GM19397 (cell line): ENCODE results near the gene TRPV6.

ENCODE experiments used
- ATAC-seq: cut with Tn5 transposase; IDR thresholded peaks from one replicate; pipeline ENCODE4 v1.9.1; 2021; ENCODE audit warnings: mild to moderate bottlenecking, moderate library complexity; ENCODE audit not compliant: unreplicated experiment

The TRPV6 gene

DNA sequence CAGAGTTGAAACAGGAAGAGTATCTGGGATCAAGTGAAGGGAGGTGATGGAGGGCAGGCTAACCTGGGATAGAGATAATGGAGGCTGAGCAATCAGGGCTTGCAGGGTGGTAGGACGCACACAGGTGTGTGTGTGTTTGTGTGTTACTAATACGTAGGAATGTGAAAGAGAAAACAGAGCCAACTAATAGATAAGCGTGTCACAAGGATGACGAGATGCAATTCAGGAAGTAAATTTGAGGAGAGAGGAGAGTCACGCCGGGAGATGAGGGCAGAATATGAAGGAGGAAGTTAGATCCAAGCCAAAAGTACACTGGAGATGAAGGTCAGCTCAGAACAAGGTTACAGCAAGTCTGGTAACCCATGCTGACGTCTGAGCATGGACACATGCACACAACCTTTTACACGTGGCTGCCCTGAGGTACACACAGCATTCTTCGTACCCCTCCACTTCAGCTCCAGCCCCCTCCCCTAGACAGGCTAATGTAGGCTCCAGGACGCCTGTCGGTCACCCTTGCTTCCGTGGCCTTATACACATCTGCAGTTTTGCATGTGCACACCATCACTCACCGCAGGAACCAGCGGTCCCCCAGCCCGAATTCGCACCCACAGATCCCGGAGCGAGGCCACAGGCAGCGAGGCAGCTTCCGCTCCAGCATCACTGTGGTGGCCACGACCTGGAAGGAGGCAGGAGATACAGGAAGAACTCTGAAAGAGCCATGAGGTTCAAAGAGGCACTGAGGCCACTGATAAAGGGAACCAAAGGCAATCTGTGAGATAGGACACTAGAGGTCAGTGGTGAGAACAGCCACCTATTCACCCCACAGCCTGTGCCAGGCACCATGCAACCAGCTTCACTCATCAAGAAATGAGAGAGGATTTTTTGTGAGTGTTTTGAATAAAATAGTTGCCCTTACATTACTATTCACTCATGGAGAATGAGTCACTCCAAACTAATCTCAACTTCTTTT lies 23.7 kb upstream of the TRPV6 start:
- ATAC-seq = no peak

DNA sequence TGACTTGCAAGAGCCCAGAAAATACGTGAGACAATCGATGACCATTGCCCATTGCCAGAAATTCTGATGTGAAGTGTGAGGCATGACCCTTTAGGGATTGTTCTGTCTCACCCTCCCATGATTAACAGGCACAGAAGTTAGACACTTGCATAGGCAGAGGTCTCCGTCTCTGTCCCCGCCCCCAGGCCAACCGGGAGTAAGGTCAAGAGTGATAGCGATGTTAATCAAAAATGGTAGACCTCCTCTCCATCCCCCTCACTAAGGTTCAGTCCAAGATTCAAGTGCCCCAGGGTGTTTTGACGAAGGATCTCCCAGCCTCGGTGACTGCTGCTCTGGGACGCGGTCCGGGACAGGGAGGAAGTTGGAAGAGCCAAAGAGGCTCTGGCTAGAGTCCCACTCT lies 22.7 kb upstream of the TRPV6 start:
- ATAC-seq = no peak

DNA sequence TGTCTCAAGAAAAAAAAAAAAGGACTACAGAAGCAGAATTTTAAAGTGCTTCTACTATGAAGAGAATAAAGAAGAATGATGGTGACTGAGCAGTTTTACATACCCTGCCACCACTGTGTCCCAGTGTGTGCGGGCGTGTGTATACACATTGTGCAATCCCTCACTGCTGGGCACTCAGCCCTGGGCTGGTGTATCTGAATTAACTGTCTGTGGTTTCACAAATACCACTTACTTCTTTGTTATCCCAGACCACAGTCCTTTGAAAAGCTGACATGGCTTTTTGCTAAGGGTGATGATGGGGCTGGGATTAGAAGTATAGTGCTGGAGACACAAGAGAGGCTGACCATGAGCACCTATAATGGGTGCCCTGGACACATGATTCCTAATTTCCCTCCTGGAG lies 21.1 kb upstream of the TRPV6 start:
- ATAC-seq = no peak

DNA sequence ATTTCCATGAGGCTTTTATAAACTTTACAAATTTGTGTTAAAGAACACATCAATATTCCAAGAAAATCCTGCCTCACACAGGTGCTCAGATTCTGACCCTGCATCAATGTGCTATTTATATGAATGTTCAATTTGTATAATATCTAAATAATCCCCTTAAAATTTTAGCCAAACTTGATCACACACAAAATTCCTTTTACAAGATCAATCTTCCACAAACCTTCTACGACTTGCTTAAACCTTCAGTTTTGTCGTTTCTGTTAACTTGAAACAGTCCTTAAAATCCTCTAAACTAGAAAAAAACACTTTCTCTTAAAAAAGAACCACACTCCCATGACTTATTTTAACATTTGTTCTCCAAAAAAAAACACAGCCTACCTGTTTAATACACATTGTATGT lies 20.2 kb upstream of the TRPV6 start:
- ATAC-seq = no peak

DNA sequence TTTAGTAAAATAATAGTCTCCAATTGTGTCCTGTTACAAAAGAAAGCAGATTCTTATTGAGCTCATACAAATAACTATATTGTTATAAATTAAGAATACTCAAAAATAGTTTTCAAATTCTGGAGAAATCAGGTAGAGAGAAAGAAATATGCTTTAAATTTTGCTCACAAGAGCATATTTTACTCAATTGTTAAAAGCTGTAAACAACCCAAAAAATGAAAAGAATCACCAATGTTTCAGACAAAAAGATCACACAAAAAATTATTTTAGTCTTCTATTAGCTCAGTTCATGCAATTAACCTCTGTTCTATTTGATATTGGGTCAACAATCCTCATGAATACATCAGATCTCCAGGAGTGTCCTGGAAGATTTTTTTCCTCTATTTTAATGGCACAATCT lies 18.6 kb upstream of the TRPV6 start:
- ATAC-seq = no peak

DNA sequence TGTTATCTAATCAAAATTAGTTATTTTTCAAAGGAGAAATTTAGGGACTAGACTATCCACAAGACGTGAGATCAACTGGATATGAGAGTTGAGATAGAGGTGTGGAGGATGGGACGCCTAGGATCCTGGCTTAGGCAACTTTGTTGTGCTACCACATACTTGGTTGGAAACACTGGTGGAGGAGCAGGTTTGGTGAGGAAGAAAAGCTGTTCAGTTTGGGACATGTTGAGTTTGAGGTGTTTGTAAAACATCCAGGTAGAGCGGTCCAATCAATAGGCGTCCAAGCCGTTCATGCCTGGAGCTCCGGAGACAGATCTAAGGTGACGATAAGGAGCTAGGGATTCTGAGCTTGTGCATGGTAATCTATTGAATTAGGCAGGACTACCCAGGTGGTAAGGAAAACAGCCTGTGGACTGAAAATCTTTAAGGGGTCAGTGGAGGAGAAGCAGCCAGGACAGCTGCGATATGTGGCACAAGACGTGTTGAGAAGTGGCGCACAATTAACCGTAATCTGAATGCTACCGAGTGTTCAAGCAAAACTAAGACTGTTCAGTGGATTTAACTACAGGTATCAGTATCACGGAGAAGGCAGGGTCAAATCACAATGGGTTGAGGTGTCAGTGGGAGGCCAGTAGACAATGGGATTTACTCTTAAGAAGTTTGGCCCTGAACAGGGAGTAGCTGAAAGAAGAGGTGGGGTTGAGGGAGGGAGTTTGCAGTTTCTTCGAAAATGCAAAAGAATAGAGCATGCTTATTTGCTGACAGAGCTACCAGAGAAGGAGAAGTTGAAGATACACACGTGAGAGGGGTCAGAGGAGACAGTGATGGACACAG lies 16.1 kb upstream of the TRPV6 start:
- no peak for ATAC-seq

DNA sequence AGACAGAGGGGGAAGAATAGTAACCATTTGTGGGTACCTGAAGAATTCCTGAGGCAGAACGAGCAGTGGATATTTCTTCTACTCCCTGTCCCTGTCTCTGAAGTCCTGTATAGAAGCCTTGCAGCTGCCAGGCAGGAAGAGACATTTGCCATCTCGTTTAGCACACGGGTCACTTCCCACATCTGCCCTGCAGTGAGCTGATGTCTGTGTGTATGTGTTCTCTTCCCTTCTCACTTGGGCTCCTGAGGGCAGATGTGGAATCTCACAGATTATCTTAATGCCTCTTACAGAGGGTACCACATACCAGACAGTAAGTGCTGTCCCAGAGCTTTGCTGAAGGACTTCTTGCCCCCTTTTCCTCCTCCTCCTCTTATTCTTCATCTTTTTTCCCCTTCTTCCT lies 14.1 kb upstream of the TRPV6 start:
- ATAC-seq = no peak

DNA sequence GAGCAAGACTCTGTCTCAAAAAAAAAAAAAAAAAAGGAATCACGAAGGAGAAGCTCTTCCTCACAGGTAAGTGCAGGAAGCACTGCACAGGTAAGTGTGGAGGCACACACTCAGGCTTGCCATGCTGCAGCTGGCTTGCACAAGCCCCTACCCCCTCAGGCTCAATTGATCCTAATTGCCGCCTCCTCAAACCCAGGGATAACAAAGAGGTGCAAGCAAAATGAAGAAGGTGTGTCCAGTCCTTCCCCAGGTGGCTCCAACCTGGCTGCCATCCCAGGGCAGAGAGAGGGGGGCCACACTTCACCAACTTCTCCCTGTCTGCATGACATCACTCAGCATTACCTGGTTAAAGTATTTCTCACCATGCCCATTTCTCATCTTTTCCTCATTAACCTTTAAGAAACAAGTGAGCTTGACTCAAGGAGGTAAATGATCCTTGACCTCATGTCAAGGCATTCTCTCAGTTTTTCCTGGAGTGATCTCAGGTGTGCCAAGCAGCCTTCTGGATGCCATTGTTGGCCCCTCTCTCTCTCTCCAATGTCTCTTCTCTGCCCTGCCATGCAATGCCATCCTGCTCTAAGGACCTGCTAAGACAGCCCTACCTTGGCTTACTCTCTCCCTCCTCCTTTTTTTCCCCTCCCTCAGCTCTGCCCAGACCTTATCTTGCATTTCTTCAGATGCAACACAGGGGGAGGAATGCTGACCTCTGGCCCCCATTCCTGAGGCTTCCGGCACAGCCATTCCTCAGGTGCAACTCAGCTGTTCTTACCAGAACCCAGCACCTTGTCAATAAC lies 13.0 kb upstream of the TRPV6 start:
- no peak for ATAC-seq

DNA sequence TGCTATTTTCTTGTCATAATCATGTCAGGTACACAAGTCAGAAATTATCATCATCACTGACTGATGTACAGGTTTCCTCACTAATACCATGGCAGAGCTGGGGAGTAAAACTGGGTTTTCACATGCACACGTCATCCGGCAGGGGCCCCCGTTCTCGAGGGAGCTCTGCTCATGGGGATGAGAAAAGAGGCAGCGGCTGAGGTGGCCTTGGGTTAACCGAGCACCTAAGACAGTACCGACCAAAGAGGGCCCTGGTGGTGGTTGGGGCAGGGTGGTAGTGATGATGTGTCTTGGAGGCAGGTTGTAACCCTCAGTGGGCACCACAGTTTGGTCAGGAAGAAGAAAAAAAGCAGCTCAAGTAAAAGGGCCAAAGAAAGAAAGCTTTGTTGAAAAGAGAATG lies 12.1 kb upstream of the TRPV6 start:
- no peak for ATAC-seq

DNA sequence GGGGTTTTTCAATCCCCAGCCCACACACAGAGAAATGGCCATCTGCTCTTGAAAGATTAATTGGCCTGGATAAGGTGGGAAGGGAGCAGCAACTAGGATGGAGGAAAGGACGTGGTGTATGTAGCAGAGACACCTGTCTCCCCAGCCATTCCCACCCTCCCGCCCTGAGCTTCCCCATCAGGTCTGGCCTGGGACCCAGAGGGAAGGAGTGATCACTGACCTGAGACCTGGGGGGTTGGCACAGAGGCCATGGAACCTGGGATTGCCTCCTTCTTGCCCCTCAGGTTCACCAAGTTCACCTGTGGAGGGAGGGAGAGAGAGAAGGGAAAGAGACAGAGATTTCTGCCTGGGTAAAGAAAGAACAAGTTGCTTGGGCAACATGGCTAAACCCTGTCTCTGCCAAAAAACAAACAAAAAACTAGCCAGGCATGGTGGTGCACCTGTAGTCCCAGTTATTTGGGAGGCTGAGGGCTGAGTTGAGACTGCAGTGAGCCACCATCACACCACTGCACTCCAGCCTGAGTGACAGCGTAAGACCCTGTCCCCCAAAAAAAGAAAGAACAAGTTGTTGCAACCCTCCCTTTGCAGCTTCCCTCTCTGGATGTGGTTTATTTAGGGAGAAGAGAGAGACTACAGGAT lies 11.3 kb upstream of the TRPV6 start:
- ATAC-seq = no peak

DNA sequence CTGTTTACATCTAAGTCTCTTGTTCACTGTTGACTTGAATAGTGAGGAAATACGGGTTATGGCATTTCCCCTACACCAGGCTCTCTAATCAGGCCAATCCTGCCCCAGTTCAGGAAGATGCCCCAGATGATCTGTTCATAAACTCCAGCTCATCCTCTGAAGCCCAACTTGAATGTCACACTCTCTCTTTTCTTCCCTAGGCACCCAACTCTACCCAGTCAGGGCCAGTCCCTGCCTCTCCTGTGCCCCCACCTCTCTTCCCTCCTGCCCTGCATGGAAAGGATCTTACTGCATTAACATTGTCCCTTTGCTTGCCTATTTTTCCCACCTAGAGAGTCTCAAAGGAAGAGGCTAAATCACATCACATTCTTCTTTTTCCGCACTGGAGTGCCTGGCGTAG lies 10.6 kb upstream of the TRPV6 start:
- no peak for ATAC-seq

DNA sequence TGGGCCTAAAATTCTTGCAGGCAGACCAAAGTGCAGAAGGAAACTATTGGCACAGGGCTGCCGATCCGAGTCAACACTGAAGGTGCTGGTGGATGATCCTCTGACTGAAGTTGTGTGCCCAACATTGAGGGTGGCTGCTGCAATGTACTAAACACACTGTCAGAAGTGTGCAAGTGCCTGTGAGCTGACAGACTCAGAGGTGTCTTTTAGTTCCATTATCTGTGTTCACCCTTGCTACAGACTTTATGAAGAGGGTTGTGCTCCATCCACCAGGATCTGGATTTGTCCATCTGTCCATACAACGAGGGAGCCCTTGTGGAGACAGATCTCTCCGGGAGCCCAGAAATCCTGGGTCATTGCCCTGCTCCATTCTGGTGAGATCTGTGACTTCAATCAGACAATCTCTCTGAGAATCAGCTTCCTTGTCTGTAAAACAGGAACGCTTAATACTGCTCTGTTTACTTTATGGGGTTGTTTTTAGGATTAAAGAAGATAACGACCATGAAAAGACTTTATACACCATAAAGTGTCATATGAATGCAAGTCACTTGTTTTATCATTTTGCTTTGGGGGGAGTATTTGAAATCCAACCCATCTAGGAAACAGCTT lies 9.5 kb upstream of the TRPV6 start:
- no peak for ATAC-seq

DNA sequence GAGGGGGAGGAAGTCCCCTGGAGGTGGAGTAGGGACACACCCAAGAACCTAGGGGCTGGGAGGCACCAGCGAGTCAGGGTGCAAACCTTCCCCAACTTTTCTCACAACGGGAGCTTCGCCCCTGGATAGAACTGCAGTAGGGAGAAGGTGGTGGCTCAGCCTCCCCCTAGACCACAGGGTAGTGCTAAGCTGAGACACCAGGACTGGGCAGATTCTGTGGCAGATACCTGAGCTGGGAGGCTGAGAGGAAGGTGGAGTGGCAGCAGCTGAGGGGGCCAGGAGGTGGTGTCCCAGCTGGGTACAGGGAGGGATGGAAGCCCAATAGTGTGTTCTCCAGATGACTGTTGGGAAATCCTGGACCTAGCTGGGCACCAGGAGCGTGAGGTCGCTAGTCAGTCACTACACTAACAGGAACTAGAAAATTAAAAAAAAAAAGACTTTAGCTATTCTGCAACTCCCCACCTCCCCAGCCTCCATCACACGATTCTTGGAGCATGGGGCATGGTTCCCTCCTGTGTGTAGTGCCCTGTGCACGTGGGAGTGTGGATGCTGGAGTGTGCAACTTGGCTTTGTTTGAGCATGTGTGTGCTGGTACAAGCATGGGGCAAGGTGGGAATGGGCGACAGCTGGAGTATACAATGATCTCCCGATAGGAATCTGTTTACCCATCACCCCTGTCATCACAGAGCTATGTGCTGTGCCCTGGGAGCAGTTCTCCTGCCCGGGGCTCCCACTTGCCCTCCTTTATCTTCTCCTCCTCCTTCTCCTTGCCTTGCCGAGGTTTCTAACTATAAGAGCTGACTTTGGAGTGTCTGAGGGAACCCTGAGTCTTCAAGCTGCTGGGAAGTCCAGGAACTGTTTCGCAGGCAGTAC lies 8.8 kb upstream of the TRPV6 start:
- no peak for ATAC-seq

DNA sequence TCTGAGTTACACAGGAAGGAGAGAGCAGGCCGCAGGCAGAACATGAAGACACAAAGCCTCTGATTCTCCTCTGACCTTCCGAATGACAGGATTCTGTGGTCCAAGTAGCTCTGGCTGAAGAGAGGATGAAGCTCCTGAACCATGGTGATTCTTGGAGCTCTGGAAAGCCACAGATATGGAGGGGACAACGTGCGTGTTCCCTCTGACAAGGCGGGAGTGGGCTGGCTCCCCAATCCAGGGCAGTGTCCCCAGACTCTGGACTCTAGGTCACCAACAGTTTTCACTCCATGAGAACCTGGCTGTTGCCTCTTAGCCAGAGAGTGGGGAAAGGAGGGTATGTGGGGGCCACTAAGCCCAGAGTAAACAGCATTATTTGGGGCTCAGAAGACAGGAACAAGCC lies 7.4 kb upstream of the TRPV6 start:
- no peak for ATAC-seq

DNA sequence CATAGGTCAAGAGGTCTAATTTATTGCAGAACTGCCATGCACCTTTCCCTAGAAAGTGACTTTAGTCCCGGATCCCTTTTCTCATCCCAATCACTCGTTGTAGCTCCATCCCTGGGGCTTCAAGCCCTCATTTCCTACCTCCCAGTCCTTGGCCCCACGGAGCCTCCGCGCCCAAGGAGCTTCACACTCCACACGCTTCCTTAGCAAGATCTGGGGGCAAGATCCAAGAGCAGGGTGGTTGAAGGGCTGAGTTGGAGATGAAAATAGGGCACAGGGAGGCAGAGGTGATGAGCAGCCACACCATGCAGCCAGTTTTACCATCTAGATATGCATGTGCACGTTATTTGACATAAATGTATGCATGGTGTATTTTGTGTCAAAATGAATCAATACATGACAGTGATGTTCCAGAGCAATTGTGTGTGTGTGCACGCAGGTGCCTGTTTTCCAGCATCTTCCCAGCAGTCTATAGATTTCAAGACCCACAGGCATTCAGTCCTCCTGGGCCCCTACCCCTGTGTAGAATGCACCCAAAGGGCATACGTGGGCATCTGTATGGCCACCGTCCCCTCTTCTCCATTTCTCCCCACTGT lies 6.0 kb upstream of the TRPV6 start:
- no peak for ATAC-seq

DNA sequence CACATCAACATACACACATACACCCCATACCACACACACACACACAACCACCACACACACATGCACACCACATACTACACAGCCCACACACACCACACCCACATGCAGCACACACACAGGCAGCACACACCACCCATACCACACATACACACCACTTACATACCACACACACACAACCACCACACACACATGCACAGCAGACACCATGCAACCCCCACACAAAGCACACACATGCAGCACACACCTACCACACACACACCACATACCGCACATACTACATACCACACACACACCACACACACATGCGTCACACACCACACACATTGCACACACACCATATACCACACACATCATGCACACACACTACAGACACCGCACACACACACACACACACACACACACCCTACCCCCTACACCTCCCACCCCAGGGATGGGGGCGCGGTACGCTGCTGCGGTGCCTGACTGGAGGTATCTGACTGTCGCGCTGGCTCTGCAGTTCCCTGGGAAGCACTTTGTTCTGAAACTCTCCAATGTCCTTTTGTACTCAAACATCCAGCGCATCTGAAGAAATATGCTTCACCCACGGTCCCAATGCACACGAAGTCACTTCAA lies 5.4 kb upstream of the TRPV6 start:
- no peak for ATAC-seq

DNA sequence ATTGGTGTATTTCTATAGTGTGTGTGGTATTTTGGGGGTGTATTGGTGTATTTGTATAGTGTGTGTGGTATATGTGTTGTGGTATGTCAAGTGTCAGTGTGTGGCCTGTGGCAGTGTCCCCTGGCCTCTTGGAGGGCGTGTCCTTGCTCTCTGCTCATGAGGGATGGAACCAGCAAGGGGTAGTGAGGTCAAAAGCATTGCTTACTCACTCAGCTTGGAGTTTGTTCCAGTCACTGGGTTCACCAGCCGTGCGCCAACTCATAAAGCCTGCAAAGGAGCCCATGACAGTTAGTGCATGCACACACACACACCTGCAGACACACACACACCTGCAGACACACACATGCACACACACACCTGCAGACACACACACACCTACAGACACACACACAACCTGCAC lies 4.3 kb upstream of the TRPV6 start:
- no peak for ATAC-seq

DNA sequence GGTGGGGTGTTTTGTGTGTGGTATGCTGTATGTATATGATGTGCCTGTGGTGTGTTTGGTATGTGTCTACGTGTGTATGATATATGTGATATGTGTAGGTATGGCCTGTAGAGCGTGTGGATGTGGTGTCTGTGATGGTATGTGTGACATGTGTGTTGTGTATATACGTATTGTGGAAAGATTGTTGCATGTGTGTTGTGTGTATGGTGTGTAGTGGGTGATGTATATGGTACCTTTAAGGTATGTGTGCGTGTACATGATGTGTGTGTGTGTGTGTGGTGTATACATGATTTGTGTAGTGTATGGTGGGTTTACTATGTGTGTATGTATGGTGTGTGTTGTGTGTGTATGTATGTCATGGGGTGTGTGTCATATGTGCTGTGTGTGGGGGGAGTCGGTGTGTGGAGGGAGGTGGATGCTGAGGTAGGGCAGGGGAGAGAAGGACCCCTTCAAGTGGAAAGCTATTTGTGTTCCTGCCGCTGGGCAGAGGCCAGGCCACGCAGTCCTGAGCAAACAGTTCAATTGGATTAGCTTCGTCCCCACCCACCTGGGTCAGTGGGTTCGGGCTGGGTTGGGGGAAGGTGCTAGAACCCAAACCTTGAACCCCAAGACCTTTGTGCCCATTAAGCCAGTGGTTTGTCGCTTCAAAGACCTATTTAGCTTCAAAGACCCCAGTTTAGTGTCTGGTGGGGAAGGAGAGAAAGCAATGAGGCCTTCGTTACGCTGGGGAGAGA lies 1.9 kb upstream of the TRPV6 start:
- ATAC-seq = no peak
